Epithelial cell of esophagus (primary cell): ENCODE data around the gene CDKAL1.

Experiments used
- DNase-seq: peaks from one replicate; pipeline ENCODE4 v3.0.0; 2010; ENCODE audit warnings: low read depth
- H3K4me3 ChIP-seq: 2 replicates; pipeline ENCODE4 v1.5.1; 2011; ENCODE audit warnings: mild to moderate bottlenecking, low read length, control low read depth
- CTCF ChIP-seq: IDR thresholded peaks from 2 replicates; pipeline ENCODE4 v1.5.1; 2011; ENCODE audit warnings: low read depth, mild to moderate bottlenecking, low read length, control low read depth, inconsistent platforms; ENCODE audit not compliant: insufficient read depth; ENCODE audit errors: missing control alignments

CDKAL1 gene

GRCh38 chr6:20812776-20813175 lies 278.5 kb downstream of the CDKAL1 start:
- no peak overlapping the region for H3K4me3 ChIP-seq
- no peak for TF ChIP-seq CTCF
- DNase-seq, result no peak

GRCh38 chr6:20814494-20814893 lies 280.2 kb downstream of the CDKAL1 start:
- DNase-seq, result peak; percentile 23
- no peak for TF ChIP-seq CTCF
- H3K4me3 ChIP-seq, result no peak overlapping the region

GRCh38 chr6:20816126-20816525 lies 281.9 kb downstream of the CDKAL1 start:
- TF ChIP-seq CTCF, result no peak
- DNase-seq, result no peak
- no peak overlapping the region for H3K4me3 ChIP-seq

- H3K4me3 ChIP-seq, result no peak overlapping the region
- TF ChIP-seq CTCF, result no peak
- DNase-seq, result peak; percentile 41
Observed at GRCh38 chr6:20817806-20818320, 283.6 kb downstream of the CDKAL1 start.

GRCh38 chr6:20819774-20820400 lies 285.6 kb downstream of the CDKAL1 start:
- H3K4me3 ChIP-seq, result no peak overlapping the region
- no peak for TF ChIP-seq CTCF
- DNase-seq, result no peak

- H3K4me3 ChIP-seq, result no peak overlapping the region
- DNase-seq, result peak; percentile 44
- TF ChIP-seq CTCF, result no peak
Observed at GRCh38 chr6:20826378-20826777, 292.1 kb downstream of the CDKAL1 start.

GRCh38 chr6:20827798-20828197 lies 293.5 kb downstream of the CDKAL1 start:
- TF ChIP-seq CTCF, result no peak
- peak; percentile 35 for DNase-seq
- no peak overlapping the region for H3K4me3 ChIP-seq
